GM12878 (cell line): ENCODE data around the gene ITPR3. TPM values are rescaled to one million over a fixed set of nuclear protein-coding genes. Genes with fewer than 3 reads are reported as not detected.

Experiments
- ATAC-seq: fragments of 200-7000 bp; cut with Tn5 transposase; 3 replicates; pipeline ENCODE4 v1.9.1; 2020; ENCODE audit warnings: mild to moderate bottlenecking, moderate library complexity
- BruUV-seq: library from RNA; stranded (reverse); fragments of 400-500 nt; replicated peaks from 2 replicates; lab custom pipeline; 2021; lab: Mats Ljungman, UMichigan
- CTCF ChIA-PET: fragments of 300-600 bp; sonication (Branson Sonifier 250); formaldehyde crosslinking; extraction: SDS; loops from one replicate; lab custom pipeline; 2021; ENCODE audit warnings: inconsistent platforms; lab: Yijun Ruan, JAX
- POLR2A ChIA-PET: fragments of 350-600 bp; formaldehyde crosslinking; extraction: SDS; loops from one replicate; lab custom pipeline; 2021; ENCODE audit warnings: inconsistent platforms; lab: Charles Lee
- RAD21 ChIA-PET: fragments of 300-600 bp; sonication (Branson Sonifier 250); formaldehyde crosslinking; loops from one replicate; lab custom pipeline; 2023; ENCODE audit warnings: antibody characterized with exemption; ENCODE audit not compliant: unreplicated experiment; lab: Charles Lee
- SMC1A ChIA-PET: fragments of 300-600 bp; sonication (Branson Sonifier 250); formaldehyde crosslinking; loops from one replicate; lab custom pipeline; 2023; ENCODE audit not compliant: unreplicated experiment, uncharacterized antibody; lab: Charles Lee
- DNase-seq: peaks from one replicate; pipeline ENCODE4 v3.0.0-alpha.2; 2011; ENCODE audit warnings: low read depth, low spot score
- FAIRE-seq: peaks from 3 replicates; lab custom pipeline; 2011; peaks lifted over from hg19 to GRCh38; lab: Jason Lieb, UNC
- H2AFZ ChIP-seq: 2 replicates; pipeline ENCODE4 v1.6.0; 2011; ENCODE audit warnings: low read depth, low read length, control low read depth; ENCODE audit not compliant: control insufficient read depth
- H3K27ac ChIP-seq: 2 replicates; pipeline ENCODE4 v1.5.1; 2011; ENCODE audit warnings: control low read depth; ENCODE audit not compliant: control insufficient read depth, insufficient read depth
- H3K27me3 ChIP-seq, 2 experiments: replicated peaks in 1 of 2; 2 replicates each; pipeline versions ENCODE4 v1.6.0 to v1.6.1; 2011; ENCODE audit warnings: low read length in 1 of 2; ENCODE audit not compliant: control insufficient read depth in 2 of 2, insufficient read depth in 2 of 2
- H3K36me3 ChIP-seq, 2 experiments: 2 replicates each; pipeline ENCODE4 v1.5.1; 2011; ENCODE audit warnings: low read length in 1 of 2; ENCODE audit not compliant: control insufficient read depth in 2 of 2, insufficient read depth in 2 of 2
- H3K4me1 ChIP-seq: 2 replicates; pipeline ENCODE4 v1.6.1; 2011; ENCODE audit warnings: mild to moderate bottlenecking, low read length, moderate library complexity, mixed read lengths; ENCODE audit not compliant: control insufficient read depth, insufficient read depth
- H3K4me2 ChIP-seq: 2 replicates; pipeline ENCODE4 v1.6.0; 2011; ENCODE audit warnings: control low read depth; ENCODE audit not compliant: control insufficient read depth, insufficient read depth
- H3K4me3 ChIP-seq: fragments of 200-600 bp; sonication (generic); 2 replicates; pipeline ENCODE4 v1.5.1; 2016
- H3K79me2 ChIP-seq: 2 replicates; pipeline ENCODE4 v1.6.0; 2011; ENCODE audit warnings: low read length; ENCODE audit not compliant: control insufficient read depth, insufficient read depth
- H3K9ac ChIP-seq: 2 replicates; pipeline ENCODE4 v1.8.0; 2011; ENCODE audit warnings: low read length, control low read depth, mixed read lengths; ENCODE audit not compliant: control insufficient read depth, insufficient read depth
- H3K9me3 ChIP-seq: replicated peaks from 3 replicates; pipeline ENCODE4 v1.5.1; 2011; ENCODE audit warnings: mild to moderate bottlenecking, low read length; ENCODE audit not compliant: control insufficient read depth, insufficient read depth
- H4K20me1 ChIP-seq: 2 replicates; pipeline ENCODE4 v1.6.0; 2011; ENCODE audit not compliant: control insufficient read depth, insufficient read depth
- BACH1 ChIP-seq: fragments of 450-650 bp; IDR thresholded peaks from 2 replicates; pipeline ENCODE4 v1.6.1; 2017; ENCODE audit warnings: mild to moderate bottlenecking, borderline replicate concordance
- HCFC1 ChIP-seq: fragments of 150-350 bp; IDR thresholded peaks from 2 replicates; pipeline ENCODE4 v1.6.1; 2014; ENCODE audit warnings: low read length
- HDGF ChIP-seq: fragments of 450-650 bp; IDR thresholded peaks from 2 replicates; pipeline ENCODE4 v1.6.1; 2016; ENCODE audit warnings: antibody characterized with exemption
- MYB ChIP-seq: fragments of 150-350 bp; IDR thresholded peaks from 2 replicates; pipeline ENCODE4 v1.6.1; 2014; ENCODE audit warnings: mild to moderate bottlenecking, low read depth, low read length, borderline replicate concordance
- MYC ChIP-seq: IDR thresholded peaks from 2 replicates; pipeline ENCODE4 v1.6.1; 2011; ENCODE audit warnings: mild to moderate bottlenecking, low read length, moderate library complexity, inconsistent platforms; ENCODE audit not compliant: insufficient read depth, insufficient replicate concordance, insufficient read length, severe bottlenecking
- NFXL1 ChIP-seq: fragments of 450-650 bp; IDR thresholded peaks from 2 replicates; pipeline ENCODE4 v1.6.1; 2017; ENCODE audit warnings: antibody characterized with exemption, mild to moderate bottlenecking, borderline replicate concordance
- NR2C1 ChIP-seq: fragments of 450-650 bp; IDR thresholded peaks from 2 replicates; pipeline ENCODE4 v1.6.1; 2017; ENCODE audit warnings: antibody characterized with exemption, mild to moderate bottlenecking, moderate library complexity
- PAX8 ChIP-seq: fragments of 450-650 bp; IDR thresholded peaks from 2 replicates; pipeline ENCODE4 v1.6.1; 2017; ENCODE audit warnings: mild to moderate bottlenecking, moderate library complexity
- RAD21 ChIP-seq: IDR thresholded peaks from 2 replicates; pipeline ENCODE4 v1.6.1; 2011; ENCODE audit warnings: mild to moderate bottlenecking, low read depth, low read length, moderate library complexity; ENCODE audit not compliant: insufficient read depth
- SMAD5 ChIP-seq: IDR thresholded peaks from 2 replicates; pipeline ENCODE4 v1.6.1; 2016; ENCODE audit warnings: antibody characterized with exemption, low read depth
- SP1 ChIP-seq: IDR thresholded peaks from one replicate; pipeline ENCODE4 v1.6.1; 2011; ENCODE audit warnings: low read depth, low read length
- STAT3 ChIP-seq: IDR thresholded peaks from 2 replicates; pipeline ENCODE4 v1.6.1; 2011; ENCODE audit warnings: low read depth, low read length, improper control_type of control experiment
- TCF12 ChIP-seq: IDR thresholded peaks from 2 replicates; pipeline ENCODE4 v1.6.1; 2011; ENCODE audit warnings: low read depth, mild to moderate bottlenecking, low read length
- TCF3 ChIP-seq: IDR thresholded peaks from 2 replicates; pipeline ENCODE4 v1.6.1; 2012; ENCODE audit warnings: low read depth, mild to moderate bottlenecking, low read length, borderline replicate concordance; ENCODE audit not compliant: insufficient read depth
- ZNF274 ChIP-seq: IDR thresholded peaks from one replicate; pipeline ENCODE4 v1.8.0; 2011; ENCODE audit not compliant: insufficient read length, insufficient read depth
- WGBS: methylation state at CpG from one replicate; pipeline ENCODE4 v1.1.6; 2016; ENCODE audit warnings: low lambda C conversion rate; ENCODE audit not compliant: insufficient replicate concordance, insufficient coverage; ENCODE audit errors: missing lambda C conversion rate; 5-methylcytosine and 5-hydroxymethylcytosine counted together
- in situ Hi-C: fragments of 300-500 bp; cut with MboI; formaldehyde crosslinking; loops from 9 replicates; pipeline ENCODE4 v1.14.3; 2018; ENCODE audit warnings: mixed read lengths
- intact Hi-C: fragments of 100-400 bp; cut with micrococcal nuclease; formaldehyde crosslinking; loops from one replicate; pipeline ENCODE4 v1.14.2; 2022; ENCODE audit not compliant: unreplicated experiment
- polyA plus RNA-seq, 11 experiments: library from polyadenylated mRNA; depleted of rRNA in 4 of 11; unstranded in 6 of 11; stranded (reverse) in 5 of 11; fragments of >200 nt; fragmentation: Nextera tagmentation in 4 of 11; fragmentation: Illumina TruSeq in 1 of 11; extraction: Ambion mirVana in 4 of 11; extraction: Trizol in 1 of 11; gene quantifications; 1 replicate in 1 of 11; 2 replicates in 10 of 11; pipeline versions ENCODE4 v1.2.1 to v1.2.3, GENCODE V29; 2011 to 2016; ENCODE audit warnings: inconsistent platforms in 2 of 11, missing spikeins in 2 of 11, low read depth in 1 of 11
- total RNA-seq, 4 experiments: library from RNA; depleted of rRNA in 3 of 4; stranded (reverse); fragments of >200 nt in 3 of 4; fragmentation: Illumina TruSeq in 1 of 4; extraction: Trizol in 1 of 4; gene quantifications; 2 replicates each; pipeline versions ENCODE4 v1.2.1 to v1.2.3, GENCODE V29; 2013 to 2021
- TF ChIP-seq, protein P1 (sequence below): IDR thresholded peaks from 2 replicates; pipeline ENCODE4 v1.6.1; 2011; ENCODE audit warnings: borderline replicate concordance, low read depth, mild to moderate bottlenecking, moderate library complexity, mixed read lengths, low read length; ENCODE audit not compliant: insufficient read depth; ENCODE audit errors: extremely low read length
- TF ChIP-seq, protein P2 (sequence below): fragments of 450-650 bp; IDR thresholded peaks from 2 replicates; pipeline ENCODE4 v1.6.1; 2017; ENCODE audit warnings: mild to moderate bottlenecking

Gene ITPR3
- total and polyA plus RNA-seq, 10 of the 15 experiments (the other 5 are each of a cell fraction or from before 2014, with no cell fraction given): 0.32 to 34.0 (median 11.9) TPM

DNA sequence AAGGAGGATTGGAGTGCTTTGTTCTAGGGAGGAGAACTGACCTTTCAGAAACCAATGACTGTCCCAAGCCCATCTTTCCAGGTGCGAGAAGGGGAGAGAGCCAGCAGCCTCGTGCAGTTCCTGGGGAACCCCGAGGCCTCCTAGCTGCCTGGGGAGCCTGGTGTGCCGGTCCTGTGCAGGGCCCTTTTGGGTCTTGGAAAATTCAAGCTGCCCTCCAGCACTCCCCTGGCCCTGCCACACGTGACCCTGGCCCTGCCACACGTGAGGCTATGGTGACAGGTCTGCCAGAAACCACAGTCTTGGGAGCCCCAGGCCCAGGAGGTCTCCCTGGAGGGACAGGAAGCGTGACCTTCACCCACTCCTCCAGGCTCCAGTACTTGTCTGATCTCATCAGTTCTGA is 109.9 kb downstream of the ITPR3 start:
- ChIA-PET SMC1A (no interaction called here), RAD21 (no interaction called here), CTCF (interaction anchor here (1.4 to 1.7 kb wide), 2 partner anchors 11 to 13 kb away, joined by 4 read pairs; no protein-coding TSS in a partner anchor), POLR2A (no interaction called here)
- Histone ChIP-seq H3K4me3 (no peak overlapping the region), H2AFZ (no peak overlapping the region), H3K4me2 (no peak overlapping the region), H3K27me3 (peaks cover 0 to 7% of the 10 kb centered on the region in 2 experiments; a peak in 1 of 4 replicates), H3K27ac (no peak overlapping the region), H3K9me3 (no peaks in the 10 kb centered on the region), H3K36me3 (no peaks in the 10 kb centered on the region), H3K4me1 (no peaks in the 10 kb centered on the region), H3K79me2 (no peaks in the 10 kb centered on the region), H4K20me1 (no peaks in the 10 kb centered on the region; the same call in 1 of the 2 replicates), H3K9ac (no peak overlapping the region)
- in situ Hi-C loops (no loop called here), intact Hi-C loops (no loop called here)
- FAIRE-seq (no peak), ATAC-seq (no peak), DNase-seq (no peak)
- WGBS: 18% methylated on average over 7 of the region's 7 CpGs
- BruUV-seq: no TSS peak
- TF ChIP-seq MYC: no peak
- TF ChIP-seq, protein P1, sequence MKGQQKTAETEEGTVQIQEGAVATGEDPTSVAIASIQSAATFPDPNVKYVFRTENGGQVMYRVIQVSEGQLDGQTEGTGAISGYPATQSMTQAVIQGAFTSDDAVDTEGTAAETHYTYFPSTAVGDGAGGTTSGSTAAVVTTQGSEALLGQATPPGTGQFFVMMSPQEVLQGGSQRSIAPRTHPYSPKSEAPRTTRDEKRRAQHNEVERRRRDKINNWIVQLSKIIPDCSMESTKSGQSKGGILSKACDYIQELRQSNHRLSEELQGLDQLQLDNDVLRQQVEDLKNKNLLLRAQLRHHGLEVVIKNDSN: peak; percentile 14
- no peak for TF ChIP-seq SP1

DNA sequence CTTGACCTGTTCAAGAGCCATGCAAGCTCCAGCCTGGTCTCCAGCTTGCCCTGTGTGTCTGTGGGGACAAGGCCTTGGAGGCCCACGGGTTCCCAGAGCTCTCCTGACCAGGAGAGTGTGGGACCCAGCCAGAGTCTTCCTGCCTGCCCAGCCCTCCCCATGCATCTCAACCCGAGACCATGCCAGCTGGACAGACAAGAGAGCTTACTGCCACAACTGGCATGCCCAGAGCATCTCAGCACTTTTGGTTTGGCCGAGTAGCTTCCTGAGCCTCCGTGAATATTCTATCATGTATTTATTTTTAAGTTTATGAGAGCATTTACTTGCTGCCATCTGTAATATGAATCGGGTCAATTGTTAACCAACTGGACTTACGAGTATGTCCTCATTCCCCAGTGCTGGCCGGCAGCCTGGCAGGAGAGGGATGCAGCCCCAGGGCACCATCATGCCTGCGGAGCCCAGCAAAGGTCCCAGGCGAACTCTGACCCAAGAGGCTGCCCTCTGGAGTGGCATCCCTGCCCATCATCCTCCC is 110.7 kb downstream of the ITPR3 start:
- H3K9me3 ChIP-seq: no peaks in the 10 kb centered on the region
- no peaks in the 10 kb centered on the region for H3K36me3 ChIP-seq
- POLR2A ChIA-PET: no interaction called here
- no peak overlapping the region for H3K9ac ChIP-seq
- H3K4me3 ChIP-seq: no peak overlapping the region
- H3K4me2 ChIP-seq: no peak overlapping the region
- no peak overlapping the region for H2AFZ ChIP-seq
- H3K27ac ChIP-seq: no peak overlapping the region
- H3K4me1 ChIP-seq: no peaks in the 10 kb centered on the region
- BruUV-seq: no TSS peak
- RAD21 ChIA-PET: no interaction called here
- intact Hi-C loops (no loop called here), in situ Hi-C loops (no loop called here)
- H4K20me1 ChIP-seq: no peaks in the 10 kb centered on the region; the same call in 1 of the 2 replicates
- no peak for ATAC-seq
- SMC1A ChIA-PET: no interaction called here
- CTCF ChIA-PET: interaction anchor here (1.4 to 1.7 kb wide), 2 partner anchors 10 to 12 kb away, joined by 4 read pairs; no protein-coding TSS in a partner anchor
- DNase-seq: no peak
- WGBS: 7% methylated on average over 9 of the region's 9 CpGs
- H3K27me3 ChIP-seq: peaks cover 0 to 5% of the 10 kb centered on the region in 2 experiments; a peak in 1 of 4 replicates
- no peaks in the 10 kb centered on the region for H3K79me2 ChIP-seq
- FAIRE-seq: no peak
- TF ChIP-seq NR2C1: no peak
- no peak for TF ChIP-seq STAT3
- no peak for TF ChIP-seq PAX8
- TF ChIP-seq, protein P2, sequence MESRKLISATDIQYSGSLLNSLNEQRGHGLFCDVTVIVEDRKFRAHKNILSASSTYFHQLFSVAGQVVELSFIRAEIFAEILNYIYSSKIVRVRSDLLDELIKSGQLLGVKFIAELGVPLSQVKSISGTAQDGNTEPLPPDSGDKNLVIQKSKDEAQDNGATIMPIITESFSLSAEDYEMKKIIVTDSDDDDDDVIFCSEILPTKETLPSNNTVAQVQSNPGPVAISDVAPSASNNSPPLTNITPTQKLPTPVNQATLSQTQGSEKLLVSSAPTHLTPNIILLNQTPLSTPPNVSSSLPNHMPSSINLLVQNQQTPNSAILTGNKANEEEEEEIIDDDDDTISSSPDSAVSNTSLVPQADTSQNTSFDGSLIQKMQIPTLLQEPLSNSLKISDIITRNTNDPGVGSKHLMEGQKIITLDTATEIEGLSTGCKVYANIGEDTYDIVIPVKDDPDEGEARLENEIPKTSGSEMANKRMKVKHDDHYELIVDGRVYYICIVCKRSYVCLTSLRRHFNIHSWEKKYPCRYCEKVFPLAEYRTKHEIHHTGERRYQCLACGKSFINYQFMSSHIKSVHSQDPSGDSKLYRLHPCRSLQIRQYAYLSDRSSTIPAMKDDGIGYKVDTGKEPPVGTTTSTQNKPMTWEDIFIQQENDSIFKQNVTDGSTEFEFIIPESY: no peak
- no peak for TF ChIP-seq HCFC1
- no peak for TF ChIP-seq ZNF274
- TF ChIP-seq BACH1: no peak
- TF ChIP-seq RAD21: no peak
- TF ChIP-seq NFXL1: no peak
- no peak for TF ChIP-seq SMAD5
- no peak for TF ChIP-seq MYB
- no peak for TF ChIP-seq HDGF
- TF ChIP-seq TCF12: no peak
- no peak for TF ChIP-seq TCF3
